BE2C (cell line): ENCODE results near the gene GPN2.

ENCODE experiments used
- DNase-seq: peaks from one replicate; pipeline ENCODE4 v3.0.0-alpha.2; 2020
- H3K27me3 ChIP-seq: fragments of 250-450 bp; sonication (Bioruptor Pico); 2 replicates; pipeline ENCODE4 v1.5.1; 2020; ENCODE audit warnings: mild to moderate bottlenecking
- H3K36me3 ChIP-seq: fragments of 250-450 bp; sonication (Bioruptor Pico); 2 replicates; pipeline ENCODE4 v1.5.1; 2020; ENCODE audit warnings: mild to moderate bottlenecking
- H3K4me1 ChIP-seq: fragments of 250-450 bp; sonication (Bioruptor Pico); 2 replicates; pipeline ENCODE4 v1.5.1; 2020
- H3K4me3 ChIP-seq: 2 replicates; pipeline ENCODE4 v1.5.1; 2011; ENCODE audit warnings: low read depth, low read length
- H3K9me3 ChIP-seq: fragments of 250-450 bp; sonication (Bioruptor Pico); 2 replicates; pipeline ENCODE4 v1.5.1; 2020
- CTCF ChIP-seq: IDR thresholded peaks from 2 replicates; pipeline ENCODE4 v1.5.1; 2012; ENCODE audit warnings: mild to moderate bottlenecking, low read depth, low read length

GPN2 gene

DNA sequence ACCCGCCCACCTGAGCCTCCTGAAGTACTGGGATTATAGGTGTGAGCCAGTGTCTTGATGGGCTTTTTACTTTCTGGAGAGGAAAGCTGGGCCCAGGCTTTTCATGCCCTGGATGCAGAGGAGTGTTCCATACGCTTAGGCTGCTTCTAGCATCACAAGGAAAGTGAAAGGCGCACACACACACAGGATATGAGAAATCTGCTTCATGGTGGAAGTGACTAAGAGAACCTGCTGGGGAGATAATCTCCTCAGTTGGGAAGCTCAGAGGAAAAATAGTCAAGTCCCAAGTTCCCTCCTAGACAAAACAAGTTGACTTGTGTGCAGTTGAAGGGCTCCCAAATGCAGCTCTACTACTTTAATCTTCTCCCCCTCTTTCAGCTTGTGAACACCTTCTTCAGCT lies 33.6 kb upstream of the GPN2 start:
- no peaks in the 10 kb centered on the region for H3K9me3 ChIP-seq
- H3K4me1 ChIP-seq, result no peaks in the 10 kb centered on the region
- no peaks in the 10 kb centered on the region for H3K27me3 ChIP-seq
- TF ChIP-seq CTCF, result no peak
- peaks cover 17% of the 10 kb centered on the region for H3K36me3 ChIP-seq
- no peak for DNase-seq
- no peak overlapping the region for H3K4me3 ChIP-seq

DNA sequence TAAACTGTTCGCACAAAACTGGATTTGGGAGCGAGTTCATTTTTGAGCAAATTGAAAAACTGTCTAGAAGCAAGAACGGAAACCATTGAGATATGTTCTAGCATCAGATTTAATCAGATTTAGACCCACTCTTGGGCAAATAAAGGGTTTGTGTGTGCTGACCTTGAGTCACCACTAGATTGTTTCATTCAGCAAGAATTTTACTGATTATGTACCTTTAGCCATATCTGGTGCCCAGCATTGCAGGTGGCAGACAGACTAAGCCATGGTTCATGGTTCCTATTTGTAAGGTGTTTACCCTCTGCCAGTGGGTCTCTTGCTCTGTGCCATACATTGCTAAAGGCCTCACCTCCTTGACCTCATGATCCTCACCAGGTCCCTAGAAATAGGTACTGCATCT lies 32.8 kb upstream of the GPN2 start:
- no peak for DNase-seq
- H3K4me3 ChIP-seq, result peak overlapping the region; percentile 80
- no peak for TF ChIP-seq CTCF
- H3K36me3 ChIP-seq, result peaks cover 13% of the 10 kb centered on the region
- H3K4me1 ChIP-seq, result no peaks in the 10 kb centered on the region
- H3K27me3 ChIP-seq, result no peaks in the 10 kb centered on the region
- H3K9me3 ChIP-seq, result no peaks in the 10 kb centered on the region

DNA sequence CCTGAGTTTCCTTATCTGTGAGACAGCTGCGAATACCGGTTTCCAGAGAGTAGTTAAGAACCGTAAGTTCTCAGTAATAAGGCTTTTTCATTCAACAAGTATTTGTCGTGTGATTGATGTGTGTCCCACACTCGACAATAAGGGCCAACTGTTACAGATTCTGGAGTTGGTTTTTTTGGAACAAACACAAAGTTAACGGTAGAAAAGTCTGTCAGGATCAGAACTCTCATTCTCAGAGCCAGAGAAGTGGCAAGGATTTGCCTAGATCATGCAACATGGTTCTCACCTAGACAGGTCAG lies 32.3 kb upstream of the GPN2 start:
- no peak for DNase-seq
- H3K9me3 ChIP-seq, result no peaks in the 10 kb centered on the region
- H3K4me3 ChIP-seq, result peak overlapping the region; percentile 80
- H3K4me1 ChIP-seq, result no peaks in the 10 kb centered on the region
- H3K36me3 ChIP-seq, result peaks cover 13% of the 10 kb centered on the region
- H3K27me3 ChIP-seq, result no peaks in the 10 kb centered on the region
- no peak for TF ChIP-seq CTCF

- Histone ChIP-seq H3K9me3 (no peaks in the 10 kb centered on the region), H3K27me3 (no peaks in the 10 kb centered on the region), H3K36me3 (peaks cover 13% of the 10 kb centered on the region), H3K4me3 (peak within 1 kb of the TSS; percentile 80), H3K4me1 (no peaks in the 10 kb centered on the region)
- DNase-seq, result peak; percentile 93
- no peak for TF ChIP-seq CTCF
These were observed 31.7 kb upstream of the GPN2 start, which contains the start of gene NUDC for GRCh38 chr1:26921540-26922430. Gene NUDC, plus strand, starts transcription at chr1:26921743. Its CDS starts 106 bp downstream, at chr1:26921849.

- H3K9me3 ChIP-seq, result no peaks in the 10 kb centered on the region
- H3K27me3 ChIP-seq, result no peaks in the 10 kb centered on the region
- H3K36me3 ChIP-seq, result peaks cover 13% of the 10 kb centered on the region
- TF ChIP-seq CTCF, result no peak
- no peaks in the 10 kb centered on the region for H3K4me1 ChIP-seq
- peak overlapping the region; percentile 44 for H3K4me3 ChIP-seq
- no peak for DNase-seq
These were observed 31.1 kb upstream of the GPN2 start for GRCh38 chr1:26921126-26921539.

GRCh38 chr1:26915204-26915842 lies 25.2 kb upstream of the GPN2 start:
- Histone ChIP-seq H3K4me3 (no peak overlapping the region), H3K4me1 (peaks cover 8% of the 10 kb centered on the region), H3K27me3 (no peaks in the 10 kb centered on the region), H3K36me3 (no peaks in the 10 kb centered on the region), H3K9me3 (no peaks in the 10 kb centered on the region)
- no peak for TF ChIP-seq CTCF
- DNase-seq, result no peak
